Activated CD8-positive, alpha-beta memory T cell treated with anti-CD3 and anti-CD28 coated beads, Interleukin-2, amount 50 U/mL, for 24 hours (primary cell): ENCODE data around the gene HORMAD2.

Experiments
- DNase-seq: peaks from one replicate; pipeline ENCODE4 v3.0.0-alpha.2; 2020; ENCODE audit errors: extremely low read depth

The HORMAD2 gene

GRCh38 chr22:30079952-30080533 lies at the start of gene HORMAD2:
Gene HORMAD2 (plus strand): TSS chr22:30080464. CDS start chr22:30093953, 13,489 bp downstream.
- DNase-seq, result no peak

GRCh38 chr22:30031328-30031727 lies 48.9 kb upstream of the HORMAD2 start:
- DNase-seq, result no peak

GRCh38 chr22:30031764-30032455 lies 48.4 kb upstream of the HORMAD2 start:
- no peak for DNase-seq

GRCh38 chr22:30033137-30033536 lies 47.1 kb upstream of the HORMAD2 start:
- DNase-seq, result no peak

- DNase-seq, result no peak
Observed at GRCh38 chr22:30033901-30034300, 46.4 kb upstream of the HORMAD2 start.

- no peak for DNase-seq
Observed at GRCh38 chr22:30036656-30037055, 43.6 kb upstream of the HORMAD2 start.

GRCh38 chr22:30038219-30038618 lies 42.0 kb upstream of the HORMAD2 start:
- no peak for DNase-seq

- no peak for DNase-seq
Observed at GRCh38 chr22:30040499-30041260, 39.6 kb upstream of the HORMAD2 start.

- DNase-seq, result no peak
Observed at GRCh38 chr22:30041475-30041874, 38.8 kb upstream of the HORMAD2 start.

GRCh38 chr22:30041881-30042280 lies 38.4 kb upstream of the HORMAD2 start:
- no peak for DNase-seq

GRCh38 chr22:30043161-30043560 lies 37.1 kb upstream of the HORMAD2 start:
- no peak for DNase-seq

- no peak for DNase-seq
Observed at GRCh38 chr22:30044369-30044768, 35.9 kb upstream of the HORMAD2 start.

GRCh38 chr22:30044881-30045493 lies 35.3 kb upstream of the HORMAD2 start:
- DNase-seq, result no peak

- DNase-seq, result no peak
Observed at GRCh38 chr22:30045494-30045887, 34.8 kb upstream of the HORMAD2 start.

GRCh38 chr22:30045901-30046715 lies 34.2 kb upstream of the HORMAD2 start:
- DNase-seq, result no peak

- DNase-seq, result no peak
Observed at GRCh38 chr22:30046716-30047363, 33.4 kb upstream of the HORMAD2 start.

- DNase-seq, result no peak
Observed at GRCh38 chr22:30047364-30047738, 32.9 kb upstream of the HORMAD2 start.

- no peak for DNase-seq
Observed at GRCh38 chr22:30048681-30049080, 31.6 kb upstream of the HORMAD2 start.

GRCh38 chr22:30054067-30054763 lies 26.0 kb upstream of the HORMAD2 start:
- no peak for DNase-seq

- DNase-seq, result no peak
Observed at GRCh38 chr22:30054764-30055069, 25.5 kb upstream of the HORMAD2 start.

- no peak for DNase-seq
Observed at GRCh38 chr22:30056015-30056414, 24.2 kb upstream of the HORMAD2 start.
